Activated naive CD8-positive, alpha-beta T cell treated with anti-CD3 and anti-CD28 coated beads, Interleukin-2, amount 50 U/mL, for 24 hours (primary cell): ENCODE data around the gene FBXL17.

ENCODE experiments used
- ATAC-seq: fragments of 150-1000 bp; cut with Tn5 transposase; one replicate; pipeline ENCODE4 v1.10.0; 2021
- DNase-seq: peaks from one replicate; pipeline ENCODE4 v3.0.0; 2021
- H3K27ac Mint-ChIP-seq: one replicate; pipeline ENCODE4 v1.8.0; 2021; ENCODE audit warnings: mild to moderate bottlenecking, mixed read lengths
- H3K27me3 Mint-ChIP-seq: one replicate; pipeline ENCODE4 v1.8.0; 2021; ENCODE audit warnings: mixed read lengths
- H3K36me3 Mint-ChIP-seq: one replicate; pipeline ENCODE4 v1.8.0; 2021; ENCODE audit warnings: low read depth, mixed read lengths
- H3K4me1 Mint-ChIP-seq: one replicate; pipeline ENCODE4 v1.8.0; 2021; ENCODE audit warnings: mixed read lengths
- H3K4me3 Mint-ChIP-seq: one replicate; pipeline ENCODE4 v1.8.0; 2021; ENCODE audit warnings: mild to moderate bottlenecking, moderate library complexity, mixed read lengths
- H3K9me3 Mint-ChIP-seq: one replicate; pipeline ENCODE4 v1.8.0; 2021; ENCODE audit warnings: mixed read lengths

The FBXL17 gene

GRCh38 chr5:107964722-107965121, 417.2 kb downstream of the FBXL17 start:
- Mint-ChIP-seq H3K27ac (no peak overlapping the region), H3K4me3 (no peak overlapping the region)
- ATAC-seq: no peak

GRCh38 chr5:107959573-107960279, 422.2 kb downstream of the FBXL17 start:
- H3K27ac Mint-ChIP-seq: no peak overlapping the region
- H3K27me3 Mint-ChIP-seq: no peaks in the 10 kb centered on the region
- no peaks in the 10 kb centered on the region for H3K9me3 Mint-ChIP-seq
- DNase-seq (no peak), ATAC-seq (no peak)
- H3K4me1 Mint-ChIP-seq: peaks cover 14% of the 10 kb centered on the region
- no peak overlapping the region for H3K4me3 Mint-ChIP-seq
- H3K36me3 Mint-ChIP-seq: no peaks in the 10 kb centered on the region

More at GRCh38 chr5:107964722-107965121, 417.2 kb downstream of the FBXL17 start:
- Mint-ChIP-seq H3K9me3 (no peaks in the 10 kb centered on the region), H3K36me3 (no peaks in the 10 kb centered on the region), H3K27me3 (no peaks in the 10 kb centered on the region), H3K4me1 (peaks cover 3% of the 10 kb centered on the region)
- no peak for DNase-seq

- Mint-ChIP-seq H3K4me1 (peaks cover 14% of the 10 kb centered on the region), H3K36me3 (no peaks in the 10 kb centered on the region), H3K4me3 (no peak overlapping the region), H3K9me3 (no peaks in the 10 kb centered on the region), H3K27ac (peak overlapping the region; percentile 67), H3K27me3 (no peaks in the 10 kb centered on the region)
- DNase-seq: no peak
- ATAC-seq: peak; percentile 50
These were observed 423.0 kb downstream of the FBXL17 start for GRCh38 chr5:107958861-107959260.

- ATAC-seq (no peak), DNase-seq (no peak)
- peaks cover 14% of the 10 kb centered on the region for H3K4me1 Mint-ChIP-seq
- no peaks in the 10 kb centered on the region for H3K27me3 Mint-ChIP-seq
- no peaks in the 10 kb centered on the region for H3K36me3 Mint-ChIP-seq
- H3K9me3 Mint-ChIP-seq: no peaks in the 10 kb centered on the region
- peak overlapping the region; percentile 6 for H3K27ac Mint-ChIP-seq
- no peak overlapping the region for H3K4me3 Mint-ChIP-seq
These were observed 423.5 kb downstream of the FBXL17 start for GRCh38 chr5:107958432-107958831.

- Mint-ChIP-seq H3K27me3 (no peaks in the 10 kb centered on the region), H3K9me3 (no peaks in the 10 kb centered on the region), H3K36me3 (no peaks in the 10 kb centered on the region), H3K27ac (no peak overlapping the region), H3K4me1 (peaks cover 14% of the 10 kb centered on the region), H3K4me3 (no peak overlapping the region)
- no peak for ATAC-seq
- no peak for DNase-seq
These were observed 424.8 kb downstream of the FBXL17 start for GRCh38 chr5:107957051-107957450.

- no peak for ATAC-seq
- Mint-ChIP-seq H3K4me3 (no peak overlapping the region), H3K27ac (no peak overlapping the region), H3K4me1 (peaks cover 15% of the 10 kb centered on the region), H3K9me3 (no peaks in the 10 kb centered on the region), H3K27me3 (no peaks in the 10 kb centered on the region), H3K36me3 (no peaks in the 10 kb centered on the region)
- no peak for DNase-seq
These were observed 426.6 kb downstream of the FBXL17 start for GRCh38 chr5:107955321-107955720.

- Mint-ChIP-seq H3K4me3 (no peak overlapping the region), H3K9me3 (no peaks in the 10 kb centered on the region), H3K4me1 (peaks cover 19% of the 10 kb centered on the region), H3K27ac (no peak overlapping the region), H3K36me3 (no peaks in the 10 kb centered on the region), H3K27me3 (no peaks in the 10 kb centered on the region)
- ATAC-seq: peak; percentile 69
- DNase-seq: no peak
These were observed 427.6 kb downstream of the FBXL17 start for GRCh38 chr5:107954254-107954653.

GRCh38 chr5:107952450-107952849, 429.4 kb downstream of the FBXL17 start:
- Mint-ChIP-seq H3K4me1 (peaks cover 15% of the 10 kb centered on the region), H3K27me3 (no peaks in the 10 kb centered on the region), H3K9me3 (no peaks in the 10 kb centered on the region), H3K27ac (no peak overlapping the region), H3K36me3 (no peaks in the 10 kb centered on the region), H3K4me3 (no peak overlapping the region)
- ATAC-seq: no peak
- no peak for DNase-seq

- ATAC-seq (no peak), DNase-seq (no peak)
- H3K36me3 Mint-ChIP-seq: no peaks in the 10 kb centered on the region
- H3K9me3 Mint-ChIP-seq: no peaks in the 10 kb centered on the region
- no peak overlapping the region for H3K4me3 Mint-ChIP-seq
- H3K4me1 Mint-ChIP-seq: peaks cover 15% of the 10 kb centered on the region
- H3K27me3 Mint-ChIP-seq: no peaks in the 10 kb centered on the region
- no peak overlapping the region for H3K27ac Mint-ChIP-seq
These were observed 430.6 kb downstream of the FBXL17 start for GRCh38 chr5:107951309-107951708.

- peaks cover 15% of the 10 kb centered on the region for H3K4me1 Mint-ChIP-seq
- no peak overlapping the region for H3K27ac Mint-ChIP-seq
- H3K27me3 Mint-ChIP-seq: no peaks in the 10 kb centered on the region
- no peaks in the 10 kb centered on the region for H3K9me3 Mint-ChIP-seq
- ATAC-seq (no peak), DNase-seq (no peak)
- H3K36me3 Mint-ChIP-seq: no peaks in the 10 kb centered on the region
- no peak overlapping the region for H3K4me3 Mint-ChIP-seq
These were observed 431.1 kb downstream of the FBXL17 start for GRCh38 chr5:107950776-107951175.

GRCh38 chr5:107949688-107950341, 432.1 kb downstream of the FBXL17 start:
- ATAC-seq (no peak), DNase-seq (no peak)
- H3K27me3 Mint-ChIP-seq: no peaks in the 10 kb centered on the region
- H3K4me1 Mint-ChIP-seq: peaks cover 15% of the 10 kb centered on the region
- H3K9me3 Mint-ChIP-seq: no peaks in the 10 kb centered on the region
- H3K36me3 Mint-ChIP-seq: peaks cover 3% of the 10 kb centered on the region
- peak overlapping the region; percentile 50 for H3K27ac Mint-ChIP-seq
- peak overlapping the region; percentile 21 for H3K4me3 Mint-ChIP-seq

- Mint-ChIP-seq H3K27ac (no peak overlapping the region), H3K27me3 (no peaks in the 10 kb centered on the region), H3K9me3 (no peaks in the 10 kb centered on the region), H3K4me1 (peaks cover 15% of the 10 kb centered on the region), H3K36me3 (peaks cover 3% of the 10 kb centered on the region), H3K4me3 (no peak overlapping the region)
- ATAC-seq (no peak), DNase-seq (no peak)
These were observed 433.5 kb downstream of the FBXL17 start for GRCh38 chr5:107948377-107948776.

GRCh38 chr5:107945061-107945460, 436.8 kb downstream of the FBXL17 start:
- H3K27ac Mint-ChIP-seq: no peak overlapping the region

GRCh38 chr5:107943923-107944322, 438.0 kb downstream of the FBXL17 start:
- Mint-ChIP-seq H3K36me3 (peaks cover 3% of the 10 kb centered on the region), H3K9me3 (no peaks in the 10 kb centered on the region), H3K27me3 (no peaks in the 10 kb centered on the region), H3K27ac (no peak overlapping the region), H3K4me1 (no peaks in the 10 kb centered on the region), H3K4me3 (no peak overlapping the region)
- ATAC-seq (no peak), DNase-seq (no peak)

More at GRCh38 chr5:107945061-107945460, 436.8 kb downstream of the FBXL17 start:
- H3K4me3 Mint-ChIP-seq: no peak overlapping the region
- no peak for ATAC-seq
- H3K9me3 Mint-ChIP-seq: no peaks in the 10 kb centered on the region
- no peak for DNase-seq
- peaks cover 11% of the 10 kb centered on the region for H3K4me1 Mint-ChIP-seq
- peaks cover 3% of the 10 kb centered on the region for H3K36me3 Mint-ChIP-seq
- no peaks in the 10 kb centered on the region for H3K27me3 Mint-ChIP-seq

GRCh38 chr5:107941036-107941435, 440.9 kb downstream of the FBXL17 start:
- no peak for ATAC-seq
- Mint-ChIP-seq H3K27ac (no peak overlapping the region), H3K27me3 (no peaks in the 10 kb centered on the region), H3K9me3 (no peaks in the 10 kb centered on the region), H3K4me3 (no peak overlapping the region), H3K4me1 (no peaks in the 10 kb centered on the region), H3K36me3 (peaks cover 6% of the 10 kb centered on the region)
- DNase-seq: no peak
